ENCODE measurements around the gene ZNF814. TPM values are rescaled to one million over a fixed set of nuclear protein-coding genes. Genes with fewer than 3 reads are reported as not detected.
"Not testable (repeated sequence)": the region's sequence is repeated elsewhere in the genome, so short reads cannot be mapped to it uniquely, and the experiment has no call there.

Gene ZNF814
- total and polyA plus RNA-seq, 3 experiments from 2014 or later, result 21.2 to 38.7 (median 38.5) TPM

GRCh38 chr19:57836991-57837390 lies 51.8 kb downstream of the ZNF814 start:
- H3K36me3 ChIP-seq (ENCODE audit: insufficient read depth, low read length); DNase-seq; H3K4me1 ChIP-seq (ENCODE audit: insufficient read depth, low read length); H3K4me3 ChIP-seq (ENCODE audit: low read length); POLR2A ChIA-PET; H3K27ac Mint-ChIP-seq; H3K9me3 Mint-ChIP-seq; H3K9me3 ChIP-seq (ENCODE audit: low read length); H3K4me3 Mint-ChIP-seq; H3K27me3 ChIP-seq (ENCODE audit: insufficient read depth, low read length, poor library complexity, severe bottlenecking); H3K27me3 Mint-ChIP-seq; H3K27ac ChIP-seq (ENCODE audit: low read depth, low read length); CTCF ChIA-PET: not testable (repeated sequence)
- peaks cover 4 to 41% (median 7%) of the 10 kb centered on the region in 3 donors for H3K36me3 Mint-ChIP-seq
- H3K4me1 Mint-ChIP-seq, result peaks cover 13 to 24% (median 16%) of the 10 kb centered on the region in 3 donors

- H3K27me3 Mint-ChIP-seq, result no peaks in the 10 kb centered on the region
- CTCF ChIA-PET, result interaction anchor here (1.3 kb wide), 1 partner anchor 107 kb away, joined by 4 read pairs; no protein-coding TSS in a partner anchor
- peak in 4 of 5 donors; percentile 8 to 55 (median 18) for DNase-seq
- Histone ChIP-seq H3K27me3 (ENCODE audit: insufficient read depth, low read length, poor library complexity, severe bottlenecking) (no peaks in the 10 kb centered on the region), H3K27ac (ENCODE audit: low read depth, low read length) (no peak within 1 kb of the TSS), H3K4me1 (ENCODE audit: insufficient read depth, low read length) (no peaks in the 10 kb centered on the region), H3K36me3 (ENCODE audit: insufficient read depth, low read length) (no peaks in the 10 kb centered on the region), H3K4me3 (ENCODE audit: low read length) (no peak within 1 kb of the TSS), H3K9me3 (ENCODE audit: low read length) (no peaks in the 10 kb centered on the region)
- H3K27ac Mint-ChIP-seq, result peak within 1 kb of the TSS in 3 of 8 donors; percentile 47 to 94 (median 57)
- peaks cover 19 to 45% (median 39%) of the 10 kb centered on the region in 3 donors for H3K4me1 Mint-ChIP-seq
- H3K36me3 Mint-ChIP-seq, result peaks cover 3 to 32% (median 8%) of the 10 kb centered on the region in 3 donors
- no peaks in the 10 kb centered on the region for H3K9me3 Mint-ChIP-seq
- POLR2A ChIA-PET, result no interaction called here
- H3K4me3 Mint-ChIP-seq, result peak within 1 kb of the TSS in 1 of 7 donors; percentile 23
Measured at GRCh38 chr19:57830071-57830602, 58.7 kb downstream of the ZNF814 start, which contains the start of gene ZNF587B. Gene ZNF587B, plus strand, starts transcription at chr19:57830299. Its CDS starts 230 bp downstream, at chr19:57830529.

- no peak for DNase-seq
- Mint-ChIP-seq H3K9me3 (no peaks in the 10 kb centered on the region), H3K27ac (peak overlapping the region in 2 of 8 donors; percentile 57 to 94), H3K36me3 (peaks cover 3 to 36% (median 10%) of the 10 kb centered on the region in 3 donors), H3K4me3 (no peak overlapping the region), H3K27me3 (no peaks in the 10 kb centered on the region), H3K4me1 (peaks cover 24 to 50% (median 44%) of the 10 kb centered on the region in 3 donors)
- ChIA-PET CTCF (interaction anchor here (1.3 kb wide), 1 partner anchor 106 kb away, joined by 4 read pairs; no protein-coding TSS in a partner anchor), POLR2A (no interaction called here)
- H3K4me3 ChIP-seq (ENCODE audit: low read length), result no peak overlapping the region
- H3K27ac ChIP-seq (ENCODE audit: low read depth, low read length), result no peak overlapping the region
- H3K36me3 ChIP-seq (ENCODE audit: insufficient read depth, low read length), result no peaks in the 10 kb centered on the region
- no peaks in the 10 kb centered on the region for H3K27me3 ChIP-seq (ENCODE audit: insufficient read depth, low read length, poor library complexity, severe bottlenecking)
- H3K4me1 ChIP-seq (ENCODE audit: insufficient read depth, low read length), result no peaks in the 10 kb centered on the region
- H3K9me3 ChIP-seq (ENCODE audit: low read length), result no peaks in the 10 kb centered on the region
Measured at GRCh38 chr19:57829316-57829715, 59.5 kb downstream of the ZNF814 start.

- no peaks in the 10 kb centered on the region for H3K9me3 ChIP-seq (ENCODE audit: low read length)
- DNase-seq, result no peak
Measured at GRCh38 chr19:57825511-57825910, 63.3 kb downstream of the ZNF814 start.

GRCh38 chr19:57823608-57824007 lies 65.2 kb downstream of the ZNF814 start:
- H3K4me1 ChIP-seq (ENCODE audit: insufficient read depth, low read length), result peaks cover 10% of the 10 kb centered on the region
- H3K9me3 ChIP-seq (ENCODE audit: low read length); DNase-seq; H3K4me3 Mint-ChIP-seq; H3K27ac ChIP-seq (ENCODE audit: low read depth, low read length); H3K36me3 ChIP-seq (ENCODE audit: insufficient read depth, low read length); H3K9me3 Mint-ChIP-seq; H3K27me3 Mint-ChIP-seq; POLR2A ChIA-PET; H3K27me3 ChIP-seq (ENCODE audit: insufficient read depth, low read length, poor library complexity, severe bottlenecking); CTCF ChIA-PET; H3K4me3 ChIP-seq (ENCODE audit: low read length): not testable (repeated sequence)
- peaks cover 0 to 54% (median 6%) of the 10 kb centered on the region in 3 donors for H3K36me3 Mint-ChIP-seq
- H3K4me1 Mint-ChIP-seq, result peaks cover 55 to 71% (median 67%) of the 10 kb centered on the region in 3 donors
- H3K27ac Mint-ChIP-seq, result peak overlapping the region in 6 of 8 donors; percentile 0 to 56 (median 37)

More at GRCh38 chr19:57825511-57825910, 63.3 kb downstream of the ZNF814 start:
- Histone ChIP-seq H3K27me3 (ENCODE audit: insufficient read depth, low read length, poor library complexity, severe bottlenecking) (no peaks in the 10 kb centered on the region), H3K4me3 (ENCODE audit: low read length) (no peak overlapping the region), H3K27ac (ENCODE audit: low read depth, low read length) (no peak overlapping the region), H3K4me1 (ENCODE audit: insufficient read depth, low read length) (peaks cover 3% of the 10 kb centered on the region), H3K36me3 (ENCODE audit: insufficient read depth, low read length) (no peaks in the 10 kb centered on the region)
- ChIA-PET POLR2A (no interaction called here), CTCF (no interaction called here)
- Mint-ChIP-seq H3K36me3 (peaks cover 0 to 54% (median 6%) of the 10 kb centered on the region in 3 donors), H3K4me1 (peaks cover 46 to 73% (median 67%) of the 10 kb centered on the region in 3 donors), H3K27me3 (no peaks in the 10 kb centered on the region), H3K27ac (peak overlapping the region in 1 of 8 donors; percentile 56), H3K4me3 (no peak overlapping the region), H3K9me3 (no peaks in the 10 kb centered on the region)

GRCh38 chr19:57823155-57823554 lies 65.7 kb downstream of the ZNF814 start:
- H3K36me3 Mint-ChIP-seq, result peaks cover 0 to 54% (median 6%) of the 10 kb centered on the region in 3 donors
- H3K4me1 ChIP-seq (ENCODE audit: insufficient read depth, low read length), result peaks cover 10% of the 10 kb centered on the region
- H3K27me3 ChIP-seq (ENCODE audit: insufficient read depth, low read length, poor library complexity, severe bottlenecking); POLR2A ChIA-PET; H3K27ac ChIP-seq (ENCODE audit: low read depth, low read length); H3K27me3 Mint-ChIP-seq; H3K9me3 ChIP-seq (ENCODE audit: low read length); H3K9me3 Mint-ChIP-seq; H3K4me3 ChIP-seq (ENCODE audit: low read length); H3K36me3 ChIP-seq (ENCODE audit: insufficient read depth, low read length); CTCF ChIA-PET; DNase-seq: not testable (repeated sequence)
- H3K4me3 Mint-ChIP-seq, result peak overlapping the region in 2 of 7 donors; percentile 6 to 20
- H3K27ac Mint-ChIP-seq, result peak overlapping the region in 3 of 8 donors; percentile 0 to 56 (median 46)
- H3K4me1 Mint-ChIP-seq, result peaks cover 58 to 75% (median 70%) of the 10 kb centered on the region in 3 donors

GRCh38 chr19:57821501-57821900 lies 67.3 kb downstream of the ZNF814 start:
- peaks cover 10% of the 10 kb centered on the region for H3K4me1 ChIP-seq (ENCODE audit: insufficient read depth, low read length)
- Mint-ChIP-seq H3K27ac (peak overlapping the region in 3 of 8 donors; percentile 7 to 96 (median 46)), H3K4me1 (peaks cover 49 to 66% (median 62%) of the 10 kb centered on the region in 3 donors), H3K36me3 (peaks cover 0 to 45% (median 4%) of the 10 kb centered on the region in 3 donors), H3K4me3 (peak overlapping the region in 3 of 7 donors; percentile 18 to 95 (median 93))
- H3K27me3 Mint-ChIP-seq; POLR2A ChIA-PET; H3K27me3 ChIP-seq (ENCODE audit: insufficient read depth, low read length, poor library complexity, severe bottlenecking); H3K9me3 Mint-ChIP-seq; H3K36me3 ChIP-seq (ENCODE audit: insufficient read depth, low read length); DNase-seq; H3K9me3 ChIP-seq (ENCODE audit: low read length); CTCF ChIA-PET; H3K4me3 ChIP-seq (ENCODE audit: low read length); H3K27ac ChIP-seq (ENCODE audit: low read depth, low read length): not testable (repeated sequence)

GRCh38 chr19:57821095-57821494 lies 67.7 kb downstream of the ZNF814 start:
- H3K36me3 ChIP-seq (ENCODE audit: insufficient read depth, low read length); POLR2A ChIA-PET; H3K27me3 ChIP-seq (ENCODE audit: insufficient read depth, low read length, poor library complexity, severe bottlenecking); H3K4me3 ChIP-seq (ENCODE audit: low read length); H3K9me3 Mint-ChIP-seq; H3K27me3 Mint-ChIP-seq; H3K9me3 ChIP-seq (ENCODE audit: low read length); H3K27ac ChIP-seq (ENCODE audit: low read depth, low read length); CTCF ChIA-PET; DNase-seq: not testable (repeated sequence)
- Mint-ChIP-seq H3K36me3 (peaks cover 0 to 43% (median 3%) of the 10 kb centered on the region in 3 donors), H3K27ac (peak overlapping the region; percentile 56 to 99 (median 96)), H3K4me1 (peaks cover 48 to 64% (median 62%) of the 10 kb centered on the region in 3 donors), H3K4me3 (peak overlapping the region; percentile 93 to 99 (median 98))
- H3K4me1 ChIP-seq (ENCODE audit: insufficient read depth, low read length), result peaks cover 10% of the 10 kb centered on the region
